ENCODE results near the gene AGMO.

Gene AGMO

GRCh38 chr7:15400440-15400839, 161.4 kb downstream of the AGMO start:
- H3K27ac Mint-ChIP-seq = no peak overlapping the region
- H3K4me1 Mint-ChIP-seq = no peaks in the 10 kb centered on the region
- no peak overlapping the region for H3K4me3 Mint-ChIP-seq
- H3K27me3 Mint-ChIP-seq = no peaks in the 10 kb centered on the region
- ATAC-seq (ENCODE audit: low read depth) = no peak
- peaks cover 3% of the 10 kb centered on the region for H3K9me3 Mint-ChIP-seq
- no peak for DNase-seq (ENCODE audit: low spot score in 2 of 2)
- no peaks in the 10 kb centered on the region for H3K36me3 Mint-ChIP-seq

GRCh38 chr7:15399441-15399840, 162.4 kb downstream of the AGMO start:
- no peak overlapping the region for H3K27ac Mint-ChIP-seq
- H3K9me3 Mint-ChIP-seq = peaks cover 5% of the 10 kb centered on the region
- H3K4me1 Mint-ChIP-seq = no peaks in the 10 kb centered on the region
- no peak overlapping the region for H3K4me3 Mint-ChIP-seq
- H3K27me3 Mint-ChIP-seq = no peaks in the 10 kb centered on the region
- no peak for DNase-seq (ENCODE audit: low spot score in 2 of 2)
- H3K36me3 Mint-ChIP-seq = no peaks in the 10 kb centered on the region
- ATAC-seq (ENCODE audit: low read depth) = no peak

DNA sequence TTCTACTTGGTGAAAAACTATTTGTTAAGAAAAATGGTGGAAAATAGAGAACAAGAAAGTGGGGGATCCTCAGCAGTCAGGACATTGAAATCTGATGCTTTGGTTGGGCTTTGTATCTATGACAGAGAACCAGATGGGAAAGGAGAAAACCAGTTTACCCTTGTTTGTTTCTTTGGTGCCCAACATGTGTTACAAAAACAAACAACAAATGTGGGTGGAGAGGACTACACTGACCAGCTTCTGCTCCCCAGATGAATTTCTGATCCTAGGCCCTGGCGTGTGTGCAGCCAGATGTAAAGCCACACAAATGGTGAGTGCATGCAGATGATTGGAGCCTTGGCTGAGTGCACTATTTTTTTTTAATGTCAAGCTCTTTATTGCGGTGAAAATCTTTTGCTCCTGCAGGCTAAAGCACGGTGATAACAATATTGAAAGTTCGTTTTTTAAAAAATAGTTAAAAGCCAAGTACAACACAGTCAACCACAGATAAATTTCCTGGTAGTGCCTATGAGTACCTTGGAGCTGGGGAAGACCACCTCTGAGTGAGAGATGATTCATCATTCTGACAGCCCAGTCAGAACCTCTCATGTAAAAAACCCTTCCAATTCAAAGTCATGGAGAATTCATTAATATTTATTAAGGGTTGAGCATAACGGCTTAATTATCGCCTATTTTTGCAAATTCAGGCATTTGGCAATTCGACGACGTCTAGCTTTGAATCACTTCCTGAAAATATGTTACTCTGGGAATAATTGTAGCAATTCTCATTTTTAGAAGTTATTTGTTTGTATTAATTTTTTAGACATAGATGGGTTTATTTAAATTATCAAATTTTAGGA, 163.7 kb downstream of the AGMO start:
- H3K4me1 Mint-ChIP-seq = no peaks in the 10 kb centered on the region
- H3K36me3 Mint-ChIP-seq = no peaks in the 10 kb centered on the region
- no peaks in the 10 kb centered on the region for H3K27me3 Mint-ChIP-seq
- H3K27ac Mint-ChIP-seq = no peak overlapping the region
- ATAC-seq (ENCODE audit: low read depth) = no peak
- DNase-seq (ENCODE audit: low spot score in 2 of 2) = no peak
- no peak overlapping the region for H3K4me3 Mint-ChIP-seq
- H3K9me3 Mint-ChIP-seq = peaks cover 5% of the 10 kb centered on the region

GRCh38 chr7:15397159-15397550, 164.7 kb downstream of the AGMO start:
- Mint-ChIP-seq H3K9me3 (peaks cover 3% of the 10 kb centered on the region), H3K4me1 (no peaks in the 10 kb centered on the region), H3K27me3 (no peaks in the 10 kb centered on the region), H3K36me3 (no peaks in the 10 kb centered on the region), H3K27ac (no peak overlapping the region), H3K4me3 (no peak overlapping the region)
- DNase-seq (ENCODE audit: low spot score in 2 of 2) (no peak), ATAC-seq (ENCODE audit: low read depth) (no peak)

- ATAC-seq (ENCODE audit: low read depth) (no peak), DNase-seq (ENCODE audit: low spot score in 2 of 2) (no peak)
- H3K27ac Mint-ChIP-seq = no peak overlapping the region
- H3K4me3 Mint-ChIP-seq = no peak overlapping the region
- H3K36me3 Mint-ChIP-seq = no peaks in the 10 kb centered on the region
- H3K4me1 Mint-ChIP-seq = no peaks in the 10 kb centered on the region
- peaks cover 3% of the 10 kb centered on the region for H3K9me3 Mint-ChIP-seq
- no peaks in the 10 kb centered on the region for H3K27me3 Mint-ChIP-seq
Observed at GRCh38 chr7:15396210-15397158, 165.3 kb downstream of the AGMO start.

GRCh38 chr7:15389073-15389472, 172.7 kb downstream of the AGMO start:
- DNase-seq (ENCODE audit: low spot score in 2 of 2) (no peak), ATAC-seq (ENCODE audit: low read depth) (no peak)
- no peaks in the 10 kb centered on the region for H3K27me3 Mint-ChIP-seq
- no peak overlapping the region for H3K4me3 Mint-ChIP-seq
- no peak overlapping the region for H3K27ac Mint-ChIP-seq
- H3K4me1 Mint-ChIP-seq = no peaks in the 10 kb centered on the region
- no peaks in the 10 kb centered on the region for H3K9me3 Mint-ChIP-seq
- no peaks in the 10 kb centered on the region for H3K36me3 Mint-ChIP-seq

DNA sequence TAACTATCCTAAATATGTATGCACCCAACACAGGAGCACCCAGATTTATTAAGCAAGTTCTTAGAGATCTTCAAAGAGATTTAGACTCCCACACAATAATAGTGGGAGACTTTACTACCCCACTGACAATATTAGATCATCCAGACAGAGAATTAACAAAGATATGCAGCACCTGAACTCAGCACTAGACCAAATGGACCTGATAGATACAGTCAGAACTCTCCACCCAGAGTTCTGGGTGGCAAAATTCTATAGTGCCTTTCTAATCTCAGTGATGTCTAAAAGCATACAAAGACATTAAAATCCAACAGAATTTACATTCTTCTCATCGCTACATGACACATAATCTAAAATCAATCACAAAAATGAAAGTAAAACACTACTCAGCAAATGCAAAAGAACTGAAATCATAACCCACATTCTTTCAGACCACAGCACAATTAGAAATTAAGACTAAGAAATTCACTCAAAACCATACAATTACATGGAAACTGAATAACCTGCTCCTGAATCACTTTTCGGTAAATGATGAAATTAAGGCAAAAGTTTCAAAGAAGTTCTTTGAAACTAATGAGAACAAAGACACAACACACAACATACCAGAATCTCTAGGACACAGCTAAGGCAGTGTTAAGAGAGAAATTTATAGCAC, 183.2 kb downstream of the AGMO start:
- H3K4me1 Mint-ChIP-seq = no peaks in the 10 kb centered on the region
- peaks cover 9% of the 10 kb centered on the region for H3K9me3 Mint-ChIP-seq
- DNase-seq (ENCODE audit: low spot score in 2 of 2) (no peak), ATAC-seq (ENCODE audit: low read depth) (no peak)
- no peaks in the 10 kb centered on the region for H3K27me3 Mint-ChIP-seq
- no peak overlapping the region for H3K4me3 Mint-ChIP-seq
- no peaks in the 10 kb centered on the region for H3K36me3 Mint-ChIP-seq
- no peak overlapping the region for H3K27ac Mint-ChIP-seq

- Mint-ChIP-seq H3K27ac (no peak overlapping the region), H3K27me3 (no peaks in the 10 kb centered on the region), H3K36me3 (no peaks in the 10 kb centered on the region), H3K4me1 (no peaks in the 10 kb centered on the region), H3K9me3 (peaks cover 9% of the 10 kb centered on the region), H3K4me3 (no peak overlapping the region)
- DNase-seq (ENCODE audit: low spot score in 2 of 2) (no peak), ATAC-seq (ENCODE audit: low read depth) (no peak)
Observed at GRCh38 chr7:15376600-15376999, 185.2 kb downstream of the AGMO start.

- no peak for ATAC-seq (ENCODE audit: low read depth)
- Mint-ChIP-seq H3K4me3 (no peak overlapping the region), H3K27ac (no peak overlapping the region), H3K36me3 (no peaks in the 10 kb centered on the region), H3K9me3 (peaks cover 4% of the 10 kb centered on the region), H3K27me3 (no peaks in the 10 kb centered on the region), H3K4me1 (no peaks in the 10 kb centered on the region)
- DNase-seq (ENCODE audit: low spot score in 2 of 2) = no peak
Observed at GRCh38 chr7:15370441-15370840, 191.4 kb downstream of the AGMO start.

DNA sequence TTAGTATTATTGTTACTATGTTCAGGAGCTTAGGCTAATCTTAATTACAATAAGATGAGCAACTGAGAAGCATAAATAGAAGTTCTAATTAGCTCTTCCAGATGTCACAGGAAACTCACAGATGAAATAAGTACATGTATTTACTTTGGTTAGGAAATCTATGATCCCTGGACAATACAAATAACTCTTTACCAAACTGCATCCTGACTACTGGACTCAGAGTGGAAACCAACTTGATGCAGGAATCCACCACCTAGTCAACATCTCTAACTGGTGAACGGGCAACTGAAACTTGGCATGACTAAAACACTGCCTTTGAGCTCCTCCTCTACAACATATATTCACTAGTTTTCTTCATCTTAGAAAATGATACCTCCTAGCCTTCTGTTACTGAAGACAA, 193.2 kb downstream of the AGMO start:
- Mint-ChIP-seq H3K36me3 (no peaks in the 10 kb centered on the region), H3K27ac (no peak overlapping the region), H3K4me1 (no peaks in the 10 kb centered on the region), H3K9me3 (peaks cover 5% of the 10 kb centered on the region), H3K27me3 (no peaks in the 10 kb centered on the region), H3K4me3 (no peak overlapping the region)
- ATAC-seq (ENCODE audit: low read depth) = no peak
- no peak for DNase-seq (ENCODE audit: low spot score in 2 of 2)

DNA sequence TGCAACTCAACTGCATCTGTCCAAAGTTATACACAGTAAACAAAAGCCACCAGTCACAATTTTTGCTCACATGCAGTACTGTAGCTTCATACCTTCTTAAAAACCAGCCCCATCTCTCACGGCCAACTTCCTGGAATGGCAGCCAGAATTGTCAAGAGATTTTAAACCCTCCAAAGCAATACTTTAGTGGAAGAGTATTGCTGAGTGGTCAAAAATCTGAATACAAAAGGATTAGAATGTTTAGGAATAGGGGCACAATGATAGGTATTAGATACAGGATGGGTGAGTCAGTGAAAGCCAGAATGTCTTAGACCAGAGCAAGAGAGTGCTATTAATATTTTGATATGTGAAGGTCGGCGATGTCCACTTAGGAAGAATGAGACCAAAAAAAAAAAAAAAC, 193.9 kb downstream of the AGMO start:
- Mint-ChIP-seq H3K27ac (no peak overlapping the region), H3K27me3 (no peaks in the 10 kb centered on the region), H3K4me3 (no peak overlapping the region), H3K36me3 (no peaks in the 10 kb centered on the region), H3K9me3 (peaks cover 5% of the 10 kb centered on the region), H3K4me1 (no peaks in the 10 kb centered on the region)
- DNase-seq (ENCODE audit: low spot score in 2 of 2) = no peak
- ATAC-seq (ENCODE audit: low read depth) = no peak

GRCh38 chr7:15358112-15358511, 203.7 kb downstream of the AGMO start:
- Mint-ChIP-seq H3K9me3 (no peaks in the 10 kb centered on the region), H3K36me3 (no peaks in the 10 kb centered on the region), H3K27ac (no peak overlapping the region), H3K27me3 (no peaks in the 10 kb centered on the region), H3K4me3 (no peak overlapping the region), H3K4me1 (no peaks in the 10 kb centered on the region)
- DNase-seq (ENCODE audit: low spot score in 2 of 2) (no peak), ATAC-seq (ENCODE audit: low read depth) (no peak)

DNA sequence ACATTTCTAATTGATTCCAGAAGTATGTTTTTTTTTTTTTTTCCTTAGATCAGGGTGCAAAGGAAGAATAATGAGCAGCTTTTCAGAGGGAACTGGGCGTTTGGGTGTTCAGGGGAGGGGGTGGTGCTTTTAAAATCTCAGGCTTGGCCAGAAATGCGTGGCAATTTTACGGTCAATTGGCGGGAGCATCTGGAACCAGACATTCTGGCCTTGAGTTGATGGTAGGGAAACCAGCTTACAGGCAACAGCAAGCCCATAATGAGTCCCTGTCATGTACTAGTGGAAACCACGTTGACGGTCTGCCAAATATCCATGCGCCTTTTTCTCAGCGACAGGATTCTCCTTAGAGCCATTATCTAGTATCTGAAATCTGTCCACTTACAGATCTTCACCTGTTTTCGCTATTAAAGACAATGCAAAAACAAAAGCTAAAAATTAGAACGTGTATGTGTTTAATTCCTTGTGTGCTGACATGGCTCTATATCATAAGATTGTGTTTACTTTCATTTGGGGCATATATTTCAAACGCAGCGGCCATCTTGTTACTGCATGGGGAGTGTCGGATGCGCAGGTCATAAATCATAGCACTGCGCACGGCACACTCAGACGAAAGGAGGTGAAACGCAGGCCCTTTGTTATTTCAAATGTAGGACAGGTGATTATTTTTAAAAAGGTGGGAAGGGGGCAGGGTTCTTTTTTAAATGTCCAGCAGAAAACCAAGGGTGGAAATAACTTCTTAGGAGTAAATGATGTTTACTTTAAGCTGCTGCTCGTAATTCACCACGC, 209.2 kb downstream of the AGMO start:
- Mint-ChIP-seq H3K9me3 (no peaks in the 10 kb centered on the region), H3K27me3 (no peaks in the 10 kb centered on the region), H3K4me3 (no peak overlapping the region), H3K4me1 (no peaks in the 10 kb centered on the region), H3K27ac (no peak overlapping the region), H3K36me3 (no peaks in the 10 kb centered on the region)
- DNase-seq (ENCODE audit: low spot score in 2 of 2) (no peak), ATAC-seq (ENCODE audit: low read depth) (no peak)

All from memory B cell (primary cell).